ENCODE data around the gene ADGRB3.
"Not testable (repeated sequence)": the region's sequence is repeated elsewhere in the genome, so short reads cannot be mapped to it uniquely, and the experiment has no call there.

Gene ADGRB3

DNA sequence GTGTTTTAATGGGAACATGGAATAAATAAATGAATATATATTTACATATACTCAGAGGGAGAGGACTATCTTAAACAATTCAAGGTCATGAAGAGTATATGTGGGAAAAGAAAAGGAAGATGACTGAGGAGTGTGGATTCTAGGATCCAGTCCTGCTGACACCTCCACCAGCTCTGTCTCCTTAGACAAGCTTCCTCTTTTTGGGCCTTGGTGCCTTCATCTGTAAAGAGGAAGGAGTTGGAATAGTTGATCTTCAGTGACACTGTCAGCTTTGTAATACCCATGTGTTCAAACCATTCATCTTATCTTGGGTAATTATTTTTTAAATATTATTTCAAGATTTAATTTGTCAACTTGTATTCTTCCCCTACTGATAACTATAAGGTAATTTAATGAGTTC lies 338.0 kb downstream of the ADGRB3 start:
- no peak for DNase-seq

DNA sequence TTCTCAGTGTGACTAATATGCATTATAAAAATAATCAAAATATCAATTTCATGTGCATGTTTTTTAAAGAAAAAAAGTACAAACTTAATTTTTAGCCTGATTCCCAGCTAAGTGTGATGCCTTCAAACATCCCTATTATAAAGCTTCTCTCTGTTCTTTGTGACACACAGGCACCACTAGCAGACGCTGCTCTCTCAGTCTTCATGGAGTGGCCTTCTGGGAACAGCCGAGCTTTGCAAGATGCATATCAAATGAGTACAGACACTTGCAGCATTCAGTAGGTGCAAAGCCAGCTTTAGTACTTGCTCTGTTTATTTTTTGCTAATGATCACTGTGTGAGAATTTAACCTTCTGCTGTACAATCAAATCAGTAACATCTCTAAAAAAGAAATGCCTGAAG lies 340.0 kb downstream of the ADGRB3 start:
- peak; percentile 73 for DNase-seq

DNA sequence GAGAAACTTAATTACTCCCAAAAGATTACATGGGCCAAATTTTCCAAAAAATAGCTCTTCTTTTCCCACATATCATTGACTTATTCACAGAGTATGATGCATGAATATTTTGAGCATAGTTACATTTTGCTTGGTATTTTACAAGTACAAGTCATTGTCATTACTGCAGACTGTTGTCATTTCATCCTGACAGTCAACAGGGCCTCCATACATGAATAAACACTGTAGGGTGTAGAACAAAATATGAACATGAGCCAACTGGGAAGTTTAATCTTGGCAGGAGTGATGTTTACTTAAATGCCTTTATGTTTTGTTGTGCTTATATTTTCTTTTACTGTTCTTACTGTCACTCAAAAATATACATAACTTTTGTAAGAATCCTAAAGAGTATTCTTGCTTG lies 340.7 kb downstream of the ADGRB3 start:
- DNase-seq: no peak

DNA sequence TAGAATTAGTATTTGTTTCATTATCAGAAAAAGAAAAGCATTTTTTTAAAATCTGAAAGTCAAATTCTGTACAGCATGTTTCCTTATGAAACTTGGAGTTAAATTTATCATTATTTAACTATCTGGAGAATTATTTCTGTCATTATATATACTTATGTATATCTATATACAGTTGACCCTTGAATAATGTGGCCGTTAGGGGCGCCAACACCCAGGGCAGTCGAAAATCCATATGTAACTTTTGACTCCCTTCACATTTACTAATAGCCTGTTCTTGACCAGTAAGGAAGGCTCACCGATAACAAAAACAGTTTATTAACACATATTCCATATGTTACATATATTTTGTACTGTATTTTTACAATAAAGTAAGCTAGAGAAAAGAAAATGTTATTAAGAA lies 341.2 kb downstream of the ADGRB3 start:
- no peak for DNase-seq

DNA sequence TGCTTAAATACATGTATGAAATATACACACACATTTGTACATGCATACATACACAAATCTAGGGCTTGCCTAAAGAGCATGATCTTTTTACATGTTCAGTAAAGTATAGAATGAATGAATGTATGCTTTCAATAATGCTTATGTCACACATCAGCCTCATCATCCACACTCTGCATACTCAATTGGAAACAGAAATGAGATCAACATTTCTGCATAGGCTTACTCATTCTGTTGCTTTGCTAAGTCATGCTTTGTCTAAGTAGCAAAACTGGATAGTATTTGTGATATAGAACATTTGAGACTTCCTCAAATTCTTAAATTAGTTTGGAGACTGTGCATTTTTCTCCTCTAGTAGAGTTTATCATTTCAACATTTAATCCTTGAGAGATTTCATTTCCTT lies 343.3 kb downstream of the ADGRB3 start:
- DNase-seq: no peak

DNA sequence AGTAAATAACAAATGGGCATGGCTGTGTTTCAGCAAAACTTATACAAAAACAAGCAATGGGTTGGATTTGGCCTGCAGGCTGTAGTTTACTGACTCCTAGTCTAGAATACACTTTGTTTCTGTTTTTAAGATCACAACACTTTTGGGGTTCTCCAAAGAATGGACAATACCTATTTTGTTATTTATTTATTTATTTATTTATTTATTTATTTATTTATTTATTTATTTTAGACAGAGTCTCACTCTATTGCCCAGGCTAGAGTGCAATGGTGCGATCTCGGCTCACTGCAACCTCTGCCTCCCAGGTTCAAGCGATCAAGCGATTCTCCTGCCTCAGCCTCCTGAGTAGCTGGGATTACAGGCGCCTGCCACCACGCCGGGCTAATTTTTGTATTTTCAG lies 346.6 kb downstream of the ADGRB3 start:
- not testable (repeated sequence) for DNase-seq

DNA sequence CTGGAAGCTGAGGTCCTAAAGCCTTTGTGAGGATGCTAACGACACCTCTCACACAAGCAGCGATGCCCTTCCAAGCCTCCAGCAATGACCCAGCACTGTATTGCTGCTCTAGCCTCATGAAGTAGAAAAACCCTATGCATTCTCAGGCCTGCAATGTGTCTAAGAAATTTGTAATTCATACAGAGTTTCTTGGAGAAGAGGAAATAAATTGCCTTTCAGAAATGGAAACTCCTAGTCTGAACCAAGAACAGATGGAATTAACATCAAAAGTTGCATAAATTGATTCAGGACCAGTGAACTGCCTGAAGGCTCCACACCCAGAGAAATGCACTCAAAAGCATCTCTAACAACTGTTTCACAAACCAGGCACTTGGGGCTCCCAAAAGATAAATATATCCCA lies 353.6 kb downstream of the ADGRB3 start:
- no peak for DNase-seq

DNA sequence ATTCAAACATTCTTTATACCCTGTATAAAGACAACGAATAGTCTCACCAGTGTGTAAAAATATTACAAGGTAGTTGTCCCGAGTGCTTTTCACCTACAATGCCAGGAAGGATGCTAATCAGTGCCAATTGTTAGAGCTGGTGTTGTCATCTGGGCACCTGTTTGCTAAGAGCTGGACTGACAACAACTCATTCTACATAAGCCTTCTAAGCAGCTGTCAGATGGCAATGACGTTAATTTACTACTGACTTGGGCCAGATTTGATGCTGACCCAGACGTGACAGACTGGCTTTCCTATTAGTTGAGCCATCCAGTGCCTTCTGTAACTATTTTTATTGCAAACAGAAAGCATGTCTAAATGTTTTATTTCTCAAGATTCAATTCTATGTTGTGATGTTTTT lies 355.2 kb downstream of the ADGRB3 start:
- no peak for DNase-seq

DNA sequence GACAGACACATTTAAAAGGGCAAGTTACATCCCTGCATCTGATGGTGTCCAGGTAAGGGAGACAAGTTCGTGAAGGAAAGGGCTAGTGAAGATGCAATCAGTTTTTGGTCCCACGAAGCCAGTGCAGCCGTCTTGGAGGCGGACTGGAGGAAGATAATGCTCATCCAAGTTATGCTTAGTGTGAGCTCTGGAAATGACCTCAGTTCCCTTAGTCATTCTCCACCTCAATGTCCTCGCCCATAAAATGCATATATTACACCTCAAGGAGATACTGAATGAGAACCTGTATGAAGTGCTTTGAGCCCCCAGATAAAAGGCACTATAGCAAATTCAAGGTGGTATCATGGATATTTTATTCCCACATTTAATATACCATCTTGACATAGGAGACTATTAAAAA lies 358.8 kb downstream of the ADGRB3 start:
- DNase-seq: no peak

DNA sequence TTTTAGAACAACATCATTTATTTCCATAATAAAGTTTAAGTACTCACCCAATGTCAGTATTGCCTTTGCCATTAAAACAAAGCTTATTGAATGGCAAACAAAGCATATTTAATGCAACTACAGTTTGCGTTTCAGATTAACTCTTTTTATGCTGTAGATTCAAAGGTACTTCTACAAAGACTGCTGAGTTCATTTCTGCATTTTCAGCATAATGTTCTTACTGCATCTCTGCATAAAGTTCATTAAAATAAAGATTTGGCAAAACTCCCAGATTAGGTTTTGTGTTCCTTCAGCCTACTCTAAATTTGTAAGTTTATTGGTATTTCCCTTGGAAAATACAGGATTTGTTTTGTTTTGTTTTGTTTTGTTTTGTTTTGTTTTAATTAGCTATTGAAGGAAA lies 359.4 kb downstream of the ADGRB3 start:
- no peak for DNase-seq

DNA sequence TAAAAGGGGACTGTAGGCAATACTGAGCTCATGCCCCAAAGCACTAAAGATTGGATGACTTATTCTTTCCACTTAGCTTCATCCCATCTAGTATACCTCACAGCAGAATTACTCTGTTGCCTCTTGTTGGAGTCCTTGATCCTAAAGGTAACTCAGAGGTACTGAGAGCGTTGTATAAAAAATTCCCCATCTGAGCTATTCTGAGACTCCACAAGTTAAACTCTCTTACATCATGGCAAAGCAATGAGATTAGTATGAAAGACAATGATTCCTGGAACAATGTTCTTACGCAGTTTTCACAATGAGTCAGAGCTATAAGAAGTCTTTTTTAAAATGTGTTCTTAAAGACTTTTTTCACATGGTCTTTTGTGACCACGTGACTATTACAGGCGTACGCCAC lies 370.1 kb downstream of the ADGRB3 start:
- DNase-seq: no peak

DNA sequence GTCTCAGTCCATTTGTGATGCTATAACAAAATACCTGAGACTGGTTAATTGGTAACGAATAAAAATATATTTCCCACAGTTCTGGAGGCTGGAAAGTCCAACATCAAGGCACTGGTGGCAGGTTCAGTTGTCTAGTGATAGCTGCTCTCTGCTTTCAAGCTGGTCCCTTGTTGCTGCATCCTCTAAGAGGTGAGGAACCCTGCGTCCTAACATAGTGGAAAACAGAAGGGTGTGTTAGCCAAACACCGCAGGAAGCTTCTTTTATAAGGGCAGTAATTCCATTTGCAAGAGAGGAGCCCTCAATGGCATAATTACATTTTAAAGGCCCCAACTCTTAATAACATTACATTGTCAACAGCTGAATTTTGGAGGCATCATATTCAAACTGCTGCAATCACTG lies 372.7 kb downstream of the ADGRB3 start:
- DNase-seq: no peak

DNA sequence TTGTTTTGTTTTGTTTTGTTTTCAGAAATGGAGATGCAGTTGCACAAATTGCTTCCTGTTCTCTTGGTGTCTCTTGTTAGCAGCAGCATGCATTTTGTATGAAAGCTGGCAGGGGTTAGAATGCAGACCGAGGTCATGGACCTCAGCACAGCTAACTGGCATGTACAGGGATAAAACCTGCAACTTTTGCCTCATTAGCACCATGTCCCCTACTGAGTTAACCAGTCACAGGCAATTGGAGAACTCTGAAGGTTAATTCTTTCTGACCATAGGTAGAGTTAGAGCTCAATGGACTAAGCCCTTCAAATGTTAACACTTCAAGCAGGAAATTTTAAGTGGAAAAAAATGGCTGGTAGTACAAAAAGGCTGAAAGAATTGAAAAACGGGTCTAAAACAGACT lies 377.1 kb downstream of the ADGRB3 start:
- no peak for DNase-seq

DNA sequence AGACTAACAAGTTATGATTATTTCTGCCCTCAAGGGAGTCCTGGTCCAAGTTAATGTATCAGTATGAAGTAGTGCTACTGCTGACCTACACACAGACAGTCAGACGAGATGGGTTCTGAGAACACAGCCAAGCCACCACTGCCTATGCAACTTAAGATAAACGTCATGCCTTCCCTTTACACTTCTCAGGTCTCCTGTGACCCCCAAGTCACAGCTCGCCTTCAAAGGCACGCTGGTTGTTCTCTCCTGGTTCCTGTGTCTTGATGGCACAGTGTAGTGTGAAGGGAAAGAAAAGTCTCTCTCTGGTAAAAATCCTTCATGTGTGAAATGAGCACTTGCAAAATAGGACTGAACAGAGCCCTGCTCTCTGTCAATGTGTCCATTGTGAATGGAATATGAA lies 377.8 kb downstream of the ADGRB3 start:
- no peak for DNase-seq

DNA sequence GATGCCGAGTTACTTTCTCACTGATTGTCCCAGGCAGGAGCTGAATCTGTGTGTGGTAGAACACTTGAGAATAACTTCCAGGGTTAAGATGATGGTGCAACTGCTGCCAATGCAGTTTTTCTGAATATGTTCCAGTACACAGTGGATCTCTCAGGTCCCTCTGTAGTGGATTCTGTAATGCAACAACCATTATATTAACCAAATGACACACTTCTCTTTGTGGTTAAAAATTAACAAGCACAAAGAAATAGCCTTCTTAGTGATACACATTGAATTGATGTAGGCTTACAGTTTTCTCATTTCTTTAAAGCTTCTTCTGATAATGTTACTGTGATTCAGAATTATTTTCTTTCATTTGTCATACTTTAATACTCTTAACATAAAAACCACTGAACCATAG lies 383.8 kb downstream of the ADGRB3 start:
- no peak for DNase-seq

DNA sequence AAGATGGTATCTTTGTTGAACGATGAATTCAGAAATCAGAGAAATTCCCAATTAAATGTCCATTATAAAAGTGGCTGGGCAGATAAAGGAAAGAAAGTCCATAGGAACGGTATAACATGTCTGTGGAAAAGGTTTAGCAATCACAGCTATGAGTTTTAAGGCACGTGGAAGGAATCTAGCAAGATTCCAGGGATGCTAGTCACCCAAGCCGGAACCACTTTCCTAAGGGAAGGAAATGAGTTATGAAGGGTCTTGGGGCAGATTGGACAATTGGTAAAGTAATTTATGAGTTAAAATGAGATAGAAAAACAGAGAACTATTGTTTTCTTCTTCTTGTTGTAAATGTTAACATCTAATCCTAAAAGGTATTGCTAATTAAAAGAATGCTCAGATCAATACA lies 384.8 kb downstream of the ADGRB3 start:
- DNase-seq: no peak

DNA sequence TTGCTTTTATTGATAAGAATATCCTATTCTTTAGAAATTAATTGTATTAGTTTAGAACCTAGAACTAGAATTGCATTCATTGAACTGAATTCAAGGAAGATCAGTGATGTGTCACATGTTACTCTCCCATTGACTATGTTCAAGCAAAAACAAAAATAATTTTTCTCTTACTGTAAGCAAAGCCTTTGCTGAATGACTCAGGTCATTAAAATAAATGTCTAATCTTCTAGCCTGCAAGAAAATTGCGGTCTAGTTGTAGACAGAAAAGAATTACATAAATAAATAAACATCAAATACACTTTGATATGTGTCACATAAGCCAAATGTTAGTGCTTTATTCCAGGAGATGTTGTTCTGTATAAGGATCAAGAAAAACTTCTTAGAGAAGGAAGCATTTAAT lies 387.9 kb downstream of the ADGRB3 start:
- no peak for DNase-seq

DNA sequence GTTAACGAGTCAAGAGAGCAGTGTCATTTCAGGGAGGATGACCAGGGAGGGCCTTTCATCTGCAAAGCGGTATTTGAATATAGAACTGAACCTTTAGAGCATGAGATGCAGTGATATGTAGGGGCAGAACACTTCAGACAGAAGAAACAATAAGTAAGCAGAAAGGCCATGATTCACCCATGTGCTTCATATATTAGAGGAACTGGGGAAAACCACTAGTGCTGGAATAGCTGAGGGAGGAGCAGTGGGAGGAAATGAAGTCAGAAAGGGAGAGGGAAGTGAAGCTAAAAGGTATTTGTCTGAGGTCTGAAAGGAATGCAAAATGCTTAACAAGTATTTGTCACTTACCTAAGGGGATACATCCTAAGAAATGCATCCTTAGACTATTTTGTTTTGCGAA lies 391.2 kb downstream of the ADGRB3 start:
- no peak for DNase-seq

DNA sequence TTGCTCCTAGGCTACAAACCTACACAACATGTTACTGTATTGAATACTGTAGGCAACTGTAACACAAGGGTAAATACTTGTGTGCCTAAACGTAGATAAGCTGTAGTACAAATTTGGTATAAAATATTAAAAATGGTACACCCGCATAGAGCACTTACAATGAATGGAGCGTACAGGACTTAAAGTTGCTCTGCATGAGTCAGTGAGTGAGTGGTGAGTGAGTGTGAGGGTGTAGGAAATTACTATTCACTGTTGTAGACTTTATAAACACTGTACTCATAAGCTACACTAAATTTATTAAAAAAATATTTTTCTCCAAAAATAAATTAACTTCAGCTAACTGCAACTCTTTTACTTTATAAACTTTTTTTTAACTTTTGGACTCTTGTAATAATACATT lies 391.6 kb downstream of the ADGRB3 start:
- no peak for DNase-seq

DNA sequence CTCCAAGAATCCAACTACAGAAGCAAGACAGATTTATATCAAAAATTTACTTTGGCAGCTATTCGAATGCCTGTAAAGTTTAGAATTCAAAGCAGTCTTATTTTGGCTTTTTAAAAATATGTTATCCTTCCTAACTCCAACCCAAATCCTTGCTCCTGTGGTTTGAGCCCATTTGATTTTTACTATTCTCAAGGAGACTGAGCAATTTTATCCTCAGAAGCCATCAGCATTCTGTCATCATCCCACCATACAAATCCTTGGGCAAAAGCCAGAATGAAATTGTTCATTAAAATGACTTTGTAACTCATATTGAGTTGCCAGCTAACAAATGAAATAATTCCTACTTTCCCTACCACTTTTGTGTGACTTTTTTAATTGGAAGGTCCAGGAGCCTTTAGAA lies 392.8 kb downstream of the ADGRB3 start:
- no peak for DNase-seq

DNA sequence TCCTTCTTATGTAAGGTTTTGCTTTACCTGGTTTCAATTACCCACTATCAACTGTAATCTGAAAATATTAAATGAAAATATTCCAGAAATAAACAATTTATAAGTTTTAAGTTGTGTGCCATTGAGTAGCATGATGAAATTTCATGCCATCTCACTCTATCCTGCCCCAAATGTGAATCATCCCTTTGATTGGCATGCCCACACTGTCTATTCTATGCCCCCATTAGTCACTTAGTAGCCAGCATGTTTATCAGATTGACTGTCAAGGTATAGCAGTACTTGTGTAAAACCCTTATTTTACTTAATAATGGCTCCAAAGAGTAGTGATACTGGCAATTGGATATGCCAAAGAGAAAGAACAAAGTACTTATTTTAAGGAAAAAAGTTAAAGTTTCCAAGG lies 403.8 kb downstream of the ADGRB3 start:
- DNase-seq: no peak

DNA sequence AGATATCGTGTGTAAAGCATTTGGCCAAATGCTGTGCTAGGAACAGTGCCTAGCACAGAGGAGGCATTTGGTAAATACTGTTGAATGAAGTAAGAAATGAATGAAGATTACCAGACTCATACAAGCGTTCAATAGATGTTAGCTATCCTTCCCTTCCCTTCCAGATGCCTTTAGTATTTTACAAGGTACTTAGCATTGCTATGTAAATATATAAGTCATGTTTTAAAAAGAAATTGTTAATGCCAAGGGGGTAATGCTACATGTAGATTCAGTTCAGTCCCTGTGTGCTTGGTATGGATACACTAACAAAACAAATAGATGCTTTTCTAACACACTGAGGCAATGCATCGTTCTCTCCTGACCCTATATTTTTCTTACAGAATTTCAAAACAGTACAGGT lies 407.2 kb downstream of the ADGRB3 start:
- DNase-seq: no peak

DNA sequence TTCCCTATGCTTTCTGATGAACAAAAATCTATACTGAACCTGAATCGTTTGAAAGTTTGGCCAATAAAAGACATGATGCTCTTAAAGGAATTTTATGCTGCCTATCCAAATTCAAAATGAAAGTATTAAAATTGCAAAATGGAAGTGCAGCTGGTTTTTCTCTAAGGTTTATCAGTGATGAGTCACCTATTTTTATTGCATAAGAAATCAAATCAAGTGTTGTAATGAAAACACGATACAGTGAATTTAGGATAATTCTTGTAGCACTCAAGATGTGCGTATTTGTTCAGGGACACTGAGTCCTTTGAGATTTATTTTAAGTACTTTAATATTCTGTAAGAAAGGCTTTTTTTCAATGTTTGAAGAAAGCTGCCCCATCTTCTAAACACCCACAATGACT lies 409.5 kb downstream of the ADGRB3 start:
- DNase-seq: no peak

DNA sequence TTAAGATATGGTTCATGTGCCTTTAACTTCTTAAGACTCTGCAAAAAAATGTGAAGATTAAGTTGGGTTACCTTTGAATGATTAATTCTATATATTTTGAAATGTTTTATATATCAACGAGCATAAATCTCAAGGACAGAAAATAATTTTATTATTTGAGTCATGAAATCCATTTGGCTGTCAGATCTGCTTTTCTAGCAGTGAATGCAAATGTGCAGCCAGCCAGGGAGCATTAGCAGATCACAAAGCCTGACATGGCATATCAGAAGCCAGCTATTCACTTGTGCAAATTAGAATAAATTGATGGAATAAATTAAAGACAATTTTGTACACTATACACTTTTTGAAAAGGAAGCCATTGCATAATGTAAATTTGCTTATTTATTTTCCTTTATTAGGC lies 424.3 kb downstream of the ADGRB3 start:
- no peak for DNase-seq

DNA sequence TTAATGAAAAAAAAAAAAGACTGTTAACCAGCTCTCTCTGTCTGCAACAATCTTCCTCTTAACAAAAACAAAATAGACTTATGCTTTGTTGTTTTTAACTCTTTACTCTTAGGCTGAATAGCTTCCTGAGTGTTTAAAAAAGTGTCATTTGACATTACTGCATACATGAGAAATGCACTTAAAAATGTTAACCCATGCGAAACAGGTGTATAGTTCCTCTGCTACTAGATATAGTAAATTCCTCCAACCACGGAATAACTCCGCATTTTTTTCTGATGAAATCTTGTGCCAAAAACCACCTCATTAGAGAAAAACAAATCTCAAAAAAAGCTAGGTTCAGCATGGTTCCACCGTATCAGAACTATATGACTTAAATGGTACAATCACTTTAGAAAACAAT lies 426.0 kb downstream of the ADGRB3 start:
- no peak for DNase-seq

DNA sequence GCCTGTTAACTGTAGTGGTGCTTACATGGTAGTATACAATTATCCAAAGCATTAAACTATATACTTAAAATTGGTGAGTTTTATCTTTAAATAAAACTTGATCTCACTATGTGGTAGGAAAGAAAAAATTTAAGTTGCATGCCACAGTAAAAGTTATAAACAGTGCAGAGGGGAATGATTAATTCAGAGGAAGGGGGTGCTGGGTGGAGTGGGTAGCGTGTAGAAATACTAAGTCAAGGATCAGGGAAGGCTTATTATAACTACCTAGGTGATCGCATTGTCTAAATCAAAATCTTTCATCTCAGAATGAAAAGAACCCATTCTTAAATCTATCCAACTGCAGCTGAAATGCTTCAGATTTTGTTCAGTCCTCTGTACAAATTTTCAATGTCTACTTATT lies 428.3 kb downstream of the ADGRB3 start:
- no peak for DNase-seq

DNA sequence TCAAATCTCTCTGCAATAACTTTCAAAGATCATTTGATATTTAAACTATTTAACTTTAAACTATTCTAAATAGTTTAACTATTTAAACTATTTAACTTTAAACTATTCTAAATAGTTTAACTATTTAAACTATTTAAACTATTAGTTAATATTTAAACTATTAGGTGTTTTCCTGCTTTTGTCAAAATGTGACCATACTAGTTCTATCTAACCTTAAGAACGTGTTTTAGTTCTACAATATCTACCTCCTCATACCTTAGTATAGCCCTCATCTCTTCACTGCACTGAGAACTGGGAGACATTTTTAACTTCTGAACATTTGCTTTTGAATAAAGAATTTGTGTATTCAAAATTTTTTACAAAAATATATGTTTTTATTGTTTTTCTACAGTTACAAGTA lies 429.1 kb downstream of the ADGRB3 start:
- no peak for DNase-seq
